BJ (cell line): ENCODE results near the gene ZHX3. TPM values are rescaled to one million over a fixed set of nuclear protein-coding genes. Genes with fewer than 3 reads are reported as not detected.

ENCODE experiments used
- CTCF ChIA-PET: fragments of 350-600 bp; formaldehyde crosslinking; extraction: SDS; loops from one replicate; lab custom pipeline; 2021; ENCODE audit warnings: antibody characterized with exemption, inconsistent platforms; lab: Yijun Ruan, JAX
- POLR2A ChIA-PET: fragments of 300-600 bp; sonication (Branson Sonifier 250); formaldehyde crosslinking; extraction: SDS; loops from one replicate; lab custom pipeline; 2021; ENCODE audit warnings: antibody characterized with exemption; lab: Charles Lee
- DNase-seq: peaks from one replicate; pipeline ENCODE4 v3.0.0-alpha.2; 2011; ENCODE audit warnings: low read depth
- H3K27me3 ChIP-seq: 2 replicates; pipeline ENCODE4 v1.6.0; 2011; ENCODE audit warnings: low read length; ENCODE audit not compliant: control insufficient read depth, insufficient read depth
- H3K36me3 ChIP-seq: 2 replicates; pipeline ENCODE4 v1.5.1; 2011; ENCODE audit warnings: low read length; ENCODE audit not compliant: control insufficient read depth, insufficient read depth
- H3K4me3 ChIP-seq: 2 replicates; pipeline ENCODE4 v1.5.1; 2011; ENCODE audit warnings: low read depth, mild to moderate bottlenecking, control low read depth, low read length
- polyA plus RNA-seq: library from polyadenylated mRNA; depleted of rRNA; stranded (reverse); fragments of >200 nt; gene quantifications from 2 replicates; pipeline ENCODE4 v1.2.3, GENCODE V29; 2011
- TF ChIP-seq, protein P1 (sequence below): IDR thresholded peaks from 2 replicates; pipeline ENCODE4 v1.5.1; 2011; ENCODE audit warnings: low read depth, mild to moderate bottlenecking, control low read depth, inconsistent platforms, low read length, moderate library complexity; ENCODE audit not compliant: insufficient read depth

ZHX3 gene
- polyA plus RNA-seq, 1 experiment, result 23.9 TPM

DNA sequence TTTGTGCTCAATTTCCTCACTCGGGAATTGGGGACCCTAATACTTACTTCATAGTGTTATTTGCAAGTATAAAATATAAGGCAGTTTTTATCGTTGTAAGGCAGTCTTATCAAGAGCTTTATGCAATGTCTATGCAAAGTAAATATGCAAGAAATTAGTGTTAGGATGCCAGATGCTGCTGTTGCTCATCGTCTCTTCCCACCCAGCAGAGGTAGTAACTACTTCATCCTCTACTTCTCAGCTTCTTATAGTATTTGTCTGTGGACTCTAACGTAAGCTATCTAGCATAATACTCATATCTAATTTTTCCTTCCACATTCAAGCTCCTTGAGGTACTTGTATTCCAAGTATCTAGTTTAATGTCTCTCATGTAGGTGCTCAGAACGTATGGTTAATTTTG, 168.6 kb downstream of the ZHX3 start:
- no peaks in the 10 kb centered on the region for H3K27me3 ChIP-seq
- TF ChIP-seq, protein P1, sequence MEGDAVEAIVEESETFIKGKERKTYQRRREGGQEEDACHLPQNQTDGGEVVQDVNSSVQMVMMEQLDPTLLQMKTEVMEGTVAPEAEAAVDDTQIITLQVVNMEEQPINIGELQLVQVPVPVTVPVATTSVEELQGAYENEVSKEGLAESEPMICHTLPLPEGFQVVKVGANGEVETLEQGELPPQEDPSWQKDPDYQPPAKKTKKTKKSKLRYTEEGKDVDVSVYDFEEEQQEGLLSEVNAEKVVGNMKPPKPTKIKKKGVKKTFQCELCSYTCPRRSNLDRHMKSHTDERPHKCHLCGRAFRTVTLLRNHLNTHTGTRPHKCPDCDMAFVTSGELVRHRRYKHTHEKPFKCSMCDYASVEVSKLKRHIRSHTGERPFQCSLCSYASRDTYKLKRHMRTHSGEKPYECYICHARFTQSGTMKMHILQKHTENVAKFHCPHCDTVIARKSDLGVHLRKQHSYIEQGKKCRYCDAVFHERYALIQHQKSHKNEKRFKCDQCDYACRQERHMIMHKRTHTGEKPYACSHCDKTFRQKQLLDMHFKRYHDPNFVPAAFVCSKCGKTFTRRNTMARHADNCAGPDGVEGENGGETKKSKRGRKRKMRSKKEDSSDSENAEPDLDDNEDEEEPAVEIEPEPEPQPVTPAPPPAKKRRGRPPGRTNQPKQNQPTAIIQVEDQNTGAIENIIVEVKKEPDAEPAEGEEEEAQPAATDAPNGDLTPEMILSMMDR, result no peak
- ChIA-PET CTCF (interaction anchor here (1.2 kb wide), 1 partner anchor 26 kb away, joined by 3 read pairs; no protein-coding TSS in a partner anchor), POLR2A (no interaction called here)
- DNase-seq, result no peak
- no peaks in the 10 kb centered on the region for H3K36me3 ChIP-seq
- H3K4me3 ChIP-seq, result no peak overlapping the region

DNA sequence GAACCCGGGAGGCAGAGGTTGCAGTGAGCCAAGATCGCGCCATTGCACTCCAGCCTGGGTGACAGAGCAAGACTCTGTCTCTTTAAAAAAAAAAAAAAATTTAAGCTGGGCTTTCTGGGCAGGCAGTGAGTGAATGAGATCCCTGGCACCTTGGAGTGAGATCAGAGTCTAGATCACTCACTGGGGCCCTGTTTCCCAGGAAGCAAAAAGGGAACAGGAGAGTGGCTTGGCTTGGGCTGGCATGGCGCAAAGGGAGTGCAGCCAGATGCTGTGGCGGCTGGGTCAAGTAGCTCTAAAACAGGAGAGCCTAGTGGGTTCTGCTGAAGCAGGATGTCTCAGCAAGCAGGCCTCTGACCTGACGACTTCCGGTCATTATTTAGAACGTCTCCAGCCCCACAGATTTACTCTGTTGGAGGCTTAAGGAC, 169.8 kb downstream of the ZHX3 start:
- no peak for DNase-seq
- POLR2A ChIA-PET, result no interaction called here

DNA sequence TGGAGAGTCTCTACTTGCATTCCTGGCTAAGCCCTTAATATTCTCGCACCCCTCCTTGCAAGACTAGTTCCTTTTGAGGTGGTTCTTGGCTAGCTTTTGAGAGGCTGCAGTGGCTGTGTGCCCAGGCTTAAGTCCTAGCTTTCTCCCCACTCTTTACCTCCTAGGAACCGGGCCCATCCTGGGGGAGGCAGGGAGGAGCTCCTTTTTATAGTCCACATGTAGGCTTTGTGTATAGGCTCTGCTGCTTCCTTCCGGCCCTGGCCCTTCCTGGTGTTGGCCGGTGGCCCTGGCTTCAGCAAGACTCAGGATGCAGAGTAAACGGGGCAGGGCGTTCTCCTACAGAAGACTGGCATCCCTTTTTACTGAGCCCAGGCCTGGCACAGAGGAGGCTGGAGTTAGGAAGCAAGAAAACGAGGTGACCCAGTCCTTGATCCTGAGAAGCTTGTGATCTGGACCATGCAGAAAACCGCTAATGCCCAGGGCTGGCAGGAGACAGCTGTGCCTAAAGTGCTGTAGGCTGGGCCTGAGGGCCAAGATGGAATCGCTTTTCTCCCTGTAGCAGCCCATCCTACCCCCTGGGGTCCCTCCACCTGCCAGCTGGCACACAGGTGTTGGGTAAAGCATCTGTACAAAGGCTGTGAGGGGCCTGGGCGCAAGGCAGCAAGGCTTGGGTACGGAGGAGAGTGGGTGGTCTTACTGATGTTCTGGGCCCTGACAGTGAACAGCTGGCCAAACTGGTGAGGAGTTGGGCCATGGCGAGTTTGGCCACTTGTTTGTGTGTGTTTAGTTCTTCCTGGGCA, 171.5 kb downstream of the ZHX3 start:
- 0 out of 2 replicates have a peak, but pooled peaks cover 1% of the 10 kb centered on the region for H3K36me3 ChIP-seq
- CTCF ChIA-PET, result interaction anchor here (0.9 to 2.8 kb wide), 6 partner anchors 8 to 183 kb away, joined by 3 to 8 read pairs (median 3); no protein-coding TSS in a partner anchor

More for the DNA sequence above, 169.8 kb downstream of the ZHX3 start:
- TF ChIP-seq, protein P1, result no peak
- Histone ChIP-seq H3K4me3 (no peak overlapping the region), H3K27me3 (no peaks in the 10 kb centered on the region), H3K36me3 (no peaks in the 10 kb centered on the region)
- CTCF ChIA-PET, result interaction anchor here (0.6 to 2.8 kb wide), 4 partner anchors 25 to 185 kb away, joined by 3 to 8 read pairs (median 3); no protein-coding TSS in a partner anchor

DNA sequence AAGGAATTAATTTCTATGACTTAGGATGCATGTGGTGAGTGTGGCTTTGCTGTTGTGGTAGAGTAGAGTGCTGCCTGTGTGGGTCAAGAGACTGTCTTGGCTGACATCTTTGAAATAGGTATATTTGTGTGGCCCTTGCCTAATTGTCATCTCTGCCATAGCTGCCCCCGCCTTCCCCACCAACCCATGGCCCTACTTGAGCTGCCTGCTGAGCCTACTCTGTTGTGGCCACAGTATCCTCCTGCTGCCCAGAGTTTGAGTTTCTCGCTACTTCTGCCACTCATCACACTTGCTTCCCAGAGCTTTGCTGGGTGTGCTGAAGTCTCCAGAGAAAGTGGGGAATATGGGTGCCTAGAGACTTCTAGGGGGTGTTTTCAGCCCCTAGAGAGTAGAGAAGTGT, 172.2 kb downstream of the ZHX3 start:
- no peaks in the 10 kb centered on the region for H3K27me3 ChIP-seq
- 0 out of 2 replicates have a peak, but pooled peaks cover 1% of the 10 kb centered on the region for H3K36me3 ChIP-seq
- CTCF ChIA-PET, result interaction anchor here (0.9 to 2.8 kb wide), 3 partner anchors 10 to 27 kb away, joined by 3 to 8 read pairs (median 3); no protein-coding TSS in a partner anchor
- no peak for DNase-seq
- POLR2A ChIA-PET, result no interaction called here
- TF ChIP-seq, protein P1, result no peak
- no peak overlapping the region for H3K4me3 ChIP-seq

More for the DNA sequence above, 171.5 kb downstream of the ZHX3 start:
- no peak overlapping the region for H3K4me3 ChIP-seq
- POLR2A ChIA-PET, result no interaction called here
- H3K27me3 ChIP-seq, result no peaks in the 10 kb centered on the region
- no peak for DNase-seq
- TF ChIP-seq, protein P1, result no peak

DNA sequence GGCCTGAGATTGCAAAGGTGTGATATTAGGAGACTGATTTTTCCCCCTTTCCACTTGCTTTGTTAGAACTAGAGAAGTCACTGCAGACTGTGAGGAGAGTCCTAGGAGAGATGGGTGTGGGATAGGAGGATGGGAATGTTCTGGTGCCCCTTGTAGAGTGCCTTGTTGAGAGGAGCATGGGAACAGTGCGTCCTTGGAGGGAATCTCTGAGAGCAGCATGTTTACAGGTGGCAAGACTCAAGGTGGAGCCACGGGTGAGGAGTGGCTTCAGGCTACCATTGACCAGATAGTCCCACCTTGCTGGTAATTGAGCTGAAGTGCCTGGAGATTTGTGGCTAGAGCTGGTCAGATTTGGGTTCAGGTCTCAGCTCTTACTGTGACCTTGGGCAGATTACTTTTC, 174.2 kb downstream of the ZHX3 start:
- no peak for DNase-seq
- Histone ChIP-seq H3K4me3 (no peak overlapping the region), H3K36me3 (0 out of 2 replicates have a peak, but pooled peaks cover 1% of the 10 kb centered on the region), H3K27me3 (no peaks in the 10 kb centered on the region)
- TF ChIP-seq, protein P1, result no peak
- CTCF ChIA-PET, result interaction anchor here (1.1 to 1.9 kb wide), 3 partner anchors 8 to 196 kb away, joined by 3 to 10 read pairs (median 5); no protein-coding TSS in a partner anchor
- POLR2A ChIA-PET, result no interaction called here
